Left ventricle myocardium inferior (tissue), 1 donor: Measurements from ENCODE around the gene TRIM32. TPM values are rescaled to one million over a fixed set of nuclear protein-coding genes. Genes with fewer than 3 reads are reported as not detected.
A peak's percentile ranks its signal among the peaks of the same experiment; 100 is the strongest.

Experiments
- DNase-seq: peaks from one replicate; pipeline ENCODE4 v3.0.0-alpha.2; 2020
- H3K27ac ChIP-seq: fragments of 200-600 bp; replicated peaks from 2 replicates; pipeline ENCODE4 v1.8.0; 2021
- H3K27me3 ChIP-seq: fragments of 200-600 bp; 2 replicates; pipeline ENCODE4 v1.8.0; 2021; ENCODE audit warnings: low read depth
- H3K36me3 ChIP-seq: fragments of 200-600 bp; 2 replicates; pipeline ENCODE4 v1.8.0; 2021
- H3K4me1 ChIP-seq: fragments of 200-600 bp; 2 replicates; pipeline ENCODE4 v1.8.0; 2021
- H3K4me3 ChIP-seq: fragments of 200-600 bp; 2 replicates; pipeline ENCODE4 v1.8.0; 2021; ENCODE audit warnings: mild to moderate bottlenecking, moderate library complexity
- H3K9me3 ChIP-seq: fragments of 200-600 bp; replicated peaks from 2 replicates; pipeline ENCODE4 v1.8.0; 2021
- intact Hi-C: fragments of 100-400 bp; cut with micrococcal nuclease; formaldehyde crosslinking; loops from one replicate; pipeline ENCODE4 v1.11.0; 2022
- total RNA-seq: library from RNA; stranded (reverse); fragmentation: NEBNext Ultra II Directional; extraction: Animal tissue kit (Norgen Biotek cat#: 25700); gene quantifications from one replicate; pipeline ENCODE4 v1.2.1, GENCODE V29; 2021
- TF ChIP-seq, protein P1 (sequence below): fragments of 200-600 bp; IDR thresholded peaks from 2 replicates; pipeline ENCODE4 v1.8.0; 2021; ENCODE audit warnings: antibody characterized with exemption, mild to moderate bottlenecking, borderline replicate concordance
- donor health status: DM: no; HTN: yes; CAD: no; lungs with severe emphysema.

The TRIM32 gene
- total RNA-seq, 1 donor from 2014 or later, result 14.9 TPM

DNA sequence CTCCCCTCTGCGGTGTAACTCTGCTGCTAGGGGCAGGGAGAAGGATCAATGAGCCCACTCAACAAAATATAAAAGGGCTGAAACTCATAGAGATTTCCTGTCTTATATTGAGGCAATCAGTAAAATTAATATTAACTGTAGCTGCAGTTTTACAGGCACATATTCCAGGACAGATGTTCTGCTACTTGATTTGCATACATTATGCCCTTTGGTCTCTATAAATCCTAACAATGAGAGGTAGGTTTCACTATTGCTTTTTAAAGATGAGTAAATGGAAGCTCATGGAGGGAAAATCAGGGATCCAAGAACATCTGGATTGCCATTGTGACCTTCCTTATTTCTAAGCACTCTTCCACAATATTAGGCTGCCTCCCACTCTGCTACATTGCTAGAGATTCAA is 23.5 kb upstream of the TRIM32 start:
- Histone ChIP-seq H3K27ac (peak overlapping the region; percentile 60), H3K9me3 (no peaks in the 10 kb centered on the region)
- intact Hi-C loops, result loop anchor here (5.0 to 10.0 kb wide), 2 partner anchors 499 to 1071 kb away; no protein-coding TSS in a partner anchor

DNA sequence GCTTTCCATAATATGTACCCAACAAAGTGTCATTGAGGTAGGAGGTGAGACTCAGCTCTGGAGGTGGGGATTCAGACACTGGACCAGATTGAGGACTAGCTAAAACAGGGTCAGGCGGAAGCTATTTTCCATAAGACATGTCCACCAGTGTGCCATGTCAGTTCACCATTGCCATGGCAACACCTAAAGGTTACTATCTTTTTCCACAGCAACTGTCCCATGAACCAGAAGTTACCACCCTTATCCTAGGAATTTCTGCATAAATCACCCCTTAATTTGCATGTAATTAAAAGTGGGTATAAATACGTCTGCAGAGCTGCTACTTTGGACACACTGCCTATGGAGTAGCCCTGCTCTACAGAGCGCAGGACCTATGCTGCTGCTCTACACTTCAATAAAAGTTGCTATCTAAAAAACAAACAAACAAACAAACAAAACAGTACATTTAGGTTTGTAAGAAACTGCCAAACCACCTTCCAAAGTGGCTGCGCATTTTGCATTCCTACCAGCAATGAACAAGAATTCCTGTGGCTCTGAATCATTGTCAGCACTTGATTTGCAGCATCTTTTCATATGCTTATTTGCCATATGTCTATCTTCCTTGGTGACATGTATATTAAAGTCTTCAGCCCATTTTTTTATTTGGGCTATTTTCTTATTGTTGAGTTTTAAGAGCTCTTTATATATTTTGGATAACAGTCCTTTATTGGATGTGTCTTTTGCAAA is 18.0 kb upstream of the TRIM32 start:
- Histone ChIP-seq H3K4me1 (no peaks in the 10 kb centered on the region), H3K36me3 (no peaks in the 10 kb centered on the region), H3K4me3 (no peak overlapping the region), H3K27ac (no peak overlapping the region), H3K9me3 (peaks cover 22% of the 10 kb centered on the region), H3K27me3 (no peaks in the 10 kb centered on the region)
- intact Hi-C loops, result loop anchor here (10.0 kb wide), 1 partner anchor 504 kb away; no protein-coding TSS in a partner anchor
- TF ChIP-seq, protein P1, sequence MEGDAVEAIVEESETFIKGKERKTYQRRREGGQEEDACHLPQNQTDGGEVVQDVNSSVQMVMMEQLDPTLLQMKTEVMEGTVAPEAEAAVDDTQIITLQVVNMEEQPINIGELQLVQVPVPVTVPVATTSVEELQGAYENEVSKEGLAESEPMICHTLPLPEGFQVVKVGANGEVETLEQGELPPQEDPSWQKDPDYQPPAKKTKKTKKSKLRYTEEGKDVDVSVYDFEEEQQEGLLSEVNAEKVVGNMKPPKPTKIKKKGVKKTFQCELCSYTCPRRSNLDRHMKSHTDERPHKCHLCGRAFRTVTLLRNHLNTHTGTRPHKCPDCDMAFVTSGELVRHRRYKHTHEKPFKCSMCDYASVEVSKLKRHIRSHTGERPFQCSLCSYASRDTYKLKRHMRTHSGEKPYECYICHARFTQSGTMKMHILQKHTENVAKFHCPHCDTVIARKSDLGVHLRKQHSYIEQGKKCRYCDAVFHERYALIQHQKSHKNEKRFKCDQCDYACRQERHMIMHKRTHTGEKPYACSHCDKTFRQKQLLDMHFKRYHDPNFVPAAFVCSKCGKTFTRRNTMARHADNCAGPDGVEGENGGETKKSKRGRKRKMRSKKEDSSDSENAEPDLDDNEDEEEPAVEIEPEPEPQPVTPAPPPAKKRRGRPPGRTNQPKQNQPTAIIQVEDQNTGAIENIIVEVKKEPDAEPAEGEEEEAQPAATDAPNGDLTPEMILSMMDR, result no peak
- DNase-seq, result no peak

More for the DNA sequence above, 23.5 kb upstream of the TRIM32 start:
- no peak for DNase-seq
- TF ChIP-seq, protein P1, result no peak
- no peak overlapping the region for H3K4me3 ChIP-seq
- no peaks in the 10 kb centered on the region for H3K36me3 ChIP-seq
- H3K27me3 ChIP-seq, result no peaks in the 10 kb centered on the region
- no peaks in the 10 kb centered on the region for H3K4me1 ChIP-seq

DNA sequence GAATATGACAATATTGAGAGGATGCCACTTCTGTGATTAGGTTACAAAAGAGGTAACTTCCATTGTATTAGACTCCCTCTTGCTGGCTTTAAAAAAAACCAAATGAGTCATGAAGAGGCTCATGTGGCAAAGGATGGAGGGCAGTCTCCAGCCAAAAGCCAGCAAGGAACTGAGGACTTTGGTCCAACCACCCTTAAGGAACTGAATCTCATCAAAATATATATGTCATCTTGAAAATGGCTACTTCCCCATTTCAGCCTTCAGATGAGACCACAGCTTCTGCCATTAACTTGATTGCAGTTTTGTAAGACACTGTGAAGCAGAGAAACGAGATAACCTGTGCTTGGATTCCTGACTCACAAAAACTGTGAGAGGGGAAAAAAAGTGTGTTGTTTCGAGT is 15.5 kb upstream of the TRIM32 start:
- Histone ChIP-seq H3K4me3 (no peak overlapping the region), H3K4me1 (no peaks in the 10 kb centered on the region), H3K27me3 (no peaks in the 10 kb centered on the region), H3K9me3 (peaks cover 23% of the 10 kb centered on the region), H3K36me3 (no peaks in the 10 kb centered on the region), H3K27ac (no peak overlapping the region)
- no peak for DNase-seq
- intact Hi-C loops, result no loop called here
- TF ChIP-seq, protein P1, result no peak

DNA sequence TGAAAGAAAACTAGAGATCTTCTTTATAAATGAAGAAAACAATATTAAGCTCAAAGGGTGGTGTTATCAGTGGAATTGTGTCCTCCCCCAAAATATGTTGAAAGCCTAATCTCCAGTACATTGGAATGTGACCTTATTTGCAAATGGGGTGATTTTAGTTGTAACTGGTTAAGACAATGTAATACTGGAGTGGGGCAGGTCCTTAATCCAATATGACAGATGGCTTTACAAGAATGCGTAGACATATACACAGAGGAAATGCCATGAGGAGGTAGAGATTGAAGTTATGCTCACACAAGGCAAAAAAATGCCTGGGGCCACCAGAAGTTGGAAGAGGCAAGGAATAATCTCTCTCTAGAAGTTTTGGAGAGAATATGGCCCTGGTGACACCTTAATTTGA is 13.7 kb upstream of the TRIM32 start:
- H3K4me3 ChIP-seq, result no peak overlapping the region
- intact Hi-C loops, result no loop called here
- TF ChIP-seq, protein P1, result no peak
- no peaks in the 10 kb centered on the region for H3K27me3 ChIP-seq
- peaks cover 23% of the 10 kb centered on the region for H3K9me3 ChIP-seq
- DNase-seq, result no peak
- H3K27ac ChIP-seq, result no peak overlapping the region
- H3K36me3 ChIP-seq, result no peaks in the 10 kb centered on the region
- H3K4me1 ChIP-seq, result no peaks in the 10 kb centered on the region

DNA sequence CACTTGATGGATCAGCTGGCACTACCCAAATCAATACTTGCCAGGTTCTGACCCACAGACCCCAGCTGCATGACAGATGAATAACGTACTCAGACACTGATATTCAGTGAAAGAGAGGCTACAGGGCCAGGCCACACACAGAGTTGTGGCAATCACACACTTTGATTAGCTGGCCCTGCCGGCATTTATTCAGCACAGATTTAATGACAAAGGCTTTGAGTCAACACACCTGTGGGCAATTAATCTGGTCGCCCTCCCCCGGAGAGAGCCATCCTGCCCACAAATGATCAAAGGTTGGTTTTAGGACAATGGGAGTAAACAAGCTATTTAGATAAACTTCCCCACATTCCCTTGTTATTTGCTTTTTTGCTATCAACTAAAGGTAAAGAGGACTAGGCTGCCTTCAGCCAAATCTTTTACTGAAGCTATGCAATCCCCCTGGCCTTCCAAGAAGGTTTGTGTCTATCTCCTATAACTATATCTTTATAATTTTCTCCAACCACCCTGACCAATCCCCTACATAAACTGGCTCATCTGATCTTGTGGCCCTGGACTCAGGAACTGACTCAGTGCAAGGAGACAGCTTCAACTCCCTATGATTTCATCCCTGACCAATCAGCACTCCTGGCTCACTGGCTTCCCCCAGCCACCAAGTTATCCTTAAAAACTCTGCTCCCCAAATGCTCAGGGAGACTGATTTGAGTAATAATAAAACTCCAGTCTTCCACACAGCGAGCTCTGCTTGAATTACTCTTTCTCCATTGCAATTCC is 12.7 kb upstream of the TRIM32 start:
- intact Hi-C loops, result no loop called here
- H3K4me3 ChIP-seq, result no peak overlapping the region
- peaks cover 23% of the 10 kb centered on the region for H3K9me3 ChIP-seq
- no peak overlapping the region for H3K27ac ChIP-seq
- TF ChIP-seq, protein P1, result no peak
- H3K27me3 ChIP-seq, result no peaks in the 10 kb centered on the region
- H3K36me3 ChIP-seq, result no peaks in the 10 kb centered on the region
- no peak for DNase-seq
- H3K4me1 ChIP-seq, result no peaks in the 10 kb centered on the region
